Measurements from ENCODE around the gene VPS51.

The VPS51 gene

DNA sequence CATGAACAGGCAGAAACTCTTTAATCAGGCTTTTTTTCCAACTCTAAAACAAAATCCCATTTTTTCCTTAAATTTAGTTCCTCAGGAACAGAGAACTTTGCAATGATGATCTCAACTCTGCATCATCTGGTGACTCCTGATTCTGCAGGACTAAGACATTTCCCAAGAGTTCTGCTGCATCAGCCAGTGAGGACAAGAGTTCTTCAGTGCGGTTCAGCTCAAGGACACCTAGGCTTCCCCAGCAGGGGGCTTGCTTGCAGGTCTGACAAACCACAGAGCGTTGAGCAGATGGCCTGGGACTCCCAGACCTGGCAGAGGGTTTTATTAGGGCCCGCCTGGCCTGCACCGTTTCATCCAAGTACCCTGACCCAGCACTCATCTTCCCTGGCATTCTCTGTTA is 18.6 kb upstream of the VPS51 start:
- no peak for DNase-seq

- DNase-seq = peak; percentile 9
Measured at GRCh38 chr11:65078151-65078550, 17.9 kb upstream of the VPS51 start.

- no peak for DNase-seq
Measured at GRCh38 chr11:65078786-65079342, 17.1 kb upstream of the VPS51 start.

- DNase-seq = no peak
Measured at GRCh38 chr11:65083134-65083833, 12.7 kb upstream of the VPS51 start.

DNA sequence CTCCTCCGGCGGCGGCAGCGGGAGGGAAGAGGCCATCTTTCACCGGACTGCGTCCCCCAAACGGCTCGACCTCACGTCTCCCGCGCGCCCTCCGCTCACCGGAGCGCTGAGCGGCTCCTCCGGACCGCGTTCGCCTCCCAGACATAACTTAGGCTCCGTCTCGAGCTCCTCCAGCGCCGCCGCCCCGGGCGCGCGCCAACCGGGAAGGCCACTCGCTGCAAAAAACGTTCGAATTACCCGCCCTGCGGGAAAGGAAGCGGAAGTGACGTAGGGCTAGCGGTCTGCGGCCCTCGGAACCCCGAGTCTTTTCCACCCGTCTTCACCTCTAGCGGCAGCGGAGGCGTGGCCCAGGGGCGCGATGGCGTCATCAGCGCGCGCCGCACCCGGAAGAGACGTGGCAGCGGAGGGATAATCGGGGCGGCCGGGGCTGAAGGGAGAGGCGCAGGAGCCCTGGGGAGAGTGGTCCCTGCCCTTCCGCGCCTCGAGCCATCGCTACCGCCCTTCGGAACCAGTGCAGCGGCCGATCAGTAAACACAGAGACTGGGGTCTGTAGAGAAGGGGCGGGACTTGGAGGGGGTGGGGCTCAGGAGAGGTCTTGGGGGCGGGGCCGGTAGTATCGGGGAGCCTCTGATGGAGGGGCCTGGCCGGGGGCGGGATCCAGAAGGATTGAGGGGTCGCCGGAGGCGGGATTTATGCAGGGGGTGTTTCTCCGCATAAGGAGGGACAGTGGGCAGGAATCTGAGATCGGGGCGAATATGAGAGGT is 12.0 kb upstream of the VPS51 start, which contains the start of the genes CDCA5 and ZFPL1:
TSS of gene CDCA5 (minus strand) at position 207 of the 764 bp plus-strand sequence. CDS start at position 145, 62 bp downstream.
TSS of gene ZFPL1 (plus strand) at position 389 of the 764 bp plus-strand sequence. CDS start 477 bp downstream, outside the sequence.
- peak; percentile 97 for DNase-seq

- no peak for DNase-seq
Measured at GRCh38 chr11:65084598-65085375, 11.2 kb upstream of the VPS51 start.

DNA sequence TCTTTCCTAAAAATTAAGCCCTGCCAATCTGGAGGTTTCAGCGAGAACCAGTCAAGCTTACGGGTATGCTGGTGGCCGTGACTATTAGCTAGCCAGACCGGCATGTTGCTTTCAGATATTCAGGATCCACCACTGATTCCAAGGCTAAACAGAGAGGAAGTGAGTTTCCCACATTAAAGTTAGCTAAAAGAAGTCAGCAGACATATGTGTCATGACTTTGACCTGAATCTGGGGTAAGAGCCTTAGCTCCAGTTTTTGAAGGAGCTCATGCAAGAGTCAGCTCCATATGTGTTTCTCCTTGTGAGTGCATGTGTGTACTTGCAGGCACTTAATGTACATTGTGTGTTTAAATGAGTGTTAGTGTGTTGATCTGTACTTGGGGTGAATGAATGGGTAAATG is 10.6 kb upstream of the VPS51 start:
- DNase-seq = no peak

DNA sequence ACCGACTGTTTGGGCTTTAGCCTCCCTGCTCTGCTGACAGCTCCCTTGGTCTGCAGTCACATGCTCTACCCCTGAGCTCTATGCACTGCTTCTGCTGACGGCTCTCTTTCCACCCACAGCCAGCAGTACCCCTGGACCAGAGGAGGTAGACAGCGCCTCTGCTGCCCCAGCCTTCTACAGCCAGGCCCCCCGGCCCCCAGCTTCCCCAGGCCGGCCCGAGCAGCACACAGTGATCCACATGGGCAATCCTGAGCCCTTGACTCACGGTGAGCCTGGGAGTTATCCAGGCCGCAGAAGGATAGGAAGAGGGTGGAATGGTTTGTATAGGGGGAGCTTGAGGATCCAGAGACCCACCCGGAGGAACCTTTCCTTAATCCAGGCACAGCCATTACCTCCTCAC is 9.2 kb upstream of the VPS51 start:
- DNase-seq = no peak

- no peak for DNase-seq
Measured at GRCh38 chr11:65087216-65087615, 8.8 kb upstream of the VPS51 start.

DNA sequence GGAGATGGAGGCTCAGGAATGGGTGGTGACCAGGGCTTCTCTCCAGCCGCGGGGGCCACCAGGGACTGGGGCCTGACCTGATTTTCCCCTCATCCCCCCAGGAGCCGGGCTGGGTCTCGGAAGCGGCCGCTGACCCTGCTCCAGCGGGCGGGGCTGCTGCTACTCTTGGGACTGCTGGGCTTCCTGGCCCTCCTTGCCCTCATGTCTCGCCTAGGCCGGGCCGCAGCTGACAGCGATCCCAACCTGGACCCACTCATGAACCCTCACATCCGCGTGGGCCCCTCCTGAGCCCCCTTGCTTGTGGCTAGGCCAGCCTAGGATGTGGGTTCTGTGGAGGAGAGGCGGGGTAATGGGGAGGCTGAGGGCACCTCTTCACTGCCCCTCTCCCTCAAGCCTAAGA is 8.2 kb upstream of the VPS51 start:
- DNase-seq = no peak

DNA sequence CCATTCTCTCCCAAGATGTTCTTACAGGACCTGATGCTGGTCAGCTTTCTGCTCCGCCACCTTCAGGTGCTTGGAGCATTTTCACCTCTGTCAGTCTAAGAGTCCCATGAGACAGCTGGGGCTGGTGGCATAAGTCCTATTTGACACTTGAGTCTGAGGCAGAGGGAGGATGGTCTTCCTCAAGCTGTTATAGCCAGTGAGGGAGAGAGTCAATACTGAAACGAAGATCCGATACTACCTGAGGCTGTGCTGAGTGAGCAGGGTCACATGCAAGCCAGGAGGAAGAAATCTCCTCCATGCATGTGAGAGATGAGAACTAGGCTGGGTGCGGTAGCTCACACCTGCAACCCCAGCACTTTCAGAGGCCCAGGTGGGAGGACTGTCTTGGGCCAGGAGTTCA is 6.4 kb upstream of the VPS51 start:
- no peak for DNase-seq

- DNase-seq = no peak
Measured at GRCh38 chr11:65090628-65091027, 5.4 kb upstream of the VPS51 start.

- DNase-seq = no peak
Measured at GRCh38 chr11:65095427-65095826, 587 bp upstream of the VPS51 start.

GRCh38 chr11:65096926-65097325 is 912 bp downstream of the VPS51 start:
- DNase-seq = no peak

- DNase-seq = no peak
Measured at GRCh38 chr11:65100674-65101350, 4.8 kb downstream of the VPS51 start.

GRCh38 chr11:65102142-65103095 is 6.4 kb downstream of the VPS51 start:
- DNase-seq = peak; percentile 69

GRCh38 chr11:65103476-65103875 is 7.5 kb downstream of the VPS51 start:
- no peak for DNase-seq

DNA sequence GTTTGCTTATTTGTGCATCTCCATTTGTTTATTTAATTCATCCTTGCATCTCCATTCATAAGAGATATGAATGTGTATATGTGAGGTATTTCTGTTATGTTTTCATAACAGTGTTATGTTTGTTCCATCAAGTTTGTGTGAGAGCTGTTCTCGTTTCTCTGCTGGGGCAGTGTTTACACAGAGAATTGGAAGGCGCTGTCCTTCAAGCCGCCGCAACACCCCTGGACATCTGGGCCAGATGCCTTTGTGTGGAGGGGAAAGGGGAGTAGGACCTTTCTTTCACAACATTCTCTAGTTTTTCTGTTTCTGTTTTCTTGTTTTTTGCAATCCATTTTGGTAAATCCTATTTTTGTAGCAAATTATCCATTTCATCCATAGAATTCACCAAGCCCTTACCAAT is 8.6 kb downstream of the VPS51 start:
- DNase-seq = no peak

GRCh38 chr11:65107078-65107477 is 11.1 kb downstream of the VPS51 start:
- DNase-seq = no peak

GRCh38 chr11:65107751-65108468 is 11.9 kb downstream of the VPS51 start:
- no peak for DNase-seq
